ENCODE measurements around the gene LRRC10B. TPM values are rescaled to one million over a fixed set of nuclear protein-coding genes. Genes with fewer than 3 reads are reported as not detected.

Gene LRRC10B
- polyA plus RNA-seq, 2 of the 4 experiments (the other 2 are of a cell fraction): 0.03 to 0.04 TPM

- H3K4me2 ChIP-seq: no peak overlapping the region
- ChIA-PET CTCF (interaction anchor here (0.6 to 9.1 kb wide), 6 partner anchors 8 to 160 kb away, joined by 3 to 75 read pairs (median 6); no protein-coding TSS in a partner anchor), POLR2A (no interaction called here)
- FAIRE-seq (no peak), DNase-seq (ENCODE audit: low read depth in 1 of 2, low spot score in 1 of 2) (no peak), ATAC-seq (no peak)
- TF ChIP-seq HOXA7 (CRISPR knock-in tag; IDR thresholded peaks at IDR 0.05) (no peak), POLR2A (IDR thresholded peaks at IDR 0.05; ENCODE audit: low read length) (no peak), FOXS1 (CRISPR knock-in tag; IDR thresholded peaks at IDR 0.05) (no peak), MAZ (IDR thresholded peaks at IDR 0.05; ENCODE audit: borderline replicate concordance, low read depth, low read length) (no peak), HEYL (CRISPR knock-in tag; IDR thresholded peaks at IDR 0.05) (no peak), HES2 (IDR thresholded peaks at IDR 0.05) (no peak)
- no peaks in the 10 kb centered on the region for H3K4me1 ChIP-seq
- H3K27ac ChIP-seq: no peak overlapping the region
- H3K4me3 ChIP-seq: no peak overlapping the region
- no peaks in the 10 kb centered on the region for H3K9me3 ChIP-seq
- 66% methylated on average over 6 of the region's 6 CpGs for WGBS (ENCODE audit: missing lambda C conversion rate)
Measured at GRCh38 chr11:61486011-61486620, 22.4 kb upstream of the LRRC10B start.

DNA sequence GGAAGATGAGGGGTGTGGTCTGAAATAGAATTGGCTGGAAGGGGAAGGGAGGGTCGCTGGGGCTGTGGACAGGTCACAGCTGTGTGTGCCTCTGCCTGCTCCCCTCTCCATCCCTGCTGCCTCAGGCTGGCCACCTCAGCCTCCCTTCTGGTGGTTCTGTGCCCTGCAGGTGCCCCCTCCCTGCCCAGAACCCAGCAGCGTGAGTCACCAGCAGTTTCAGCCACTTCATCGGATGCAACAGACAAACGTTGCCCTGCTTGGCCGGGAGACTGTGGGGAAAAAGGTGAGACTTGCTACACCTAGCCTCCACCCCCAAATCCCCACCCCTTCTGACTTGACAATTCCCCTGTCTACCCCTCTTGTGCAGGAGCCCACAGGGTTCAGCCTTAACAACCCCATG lies 21.8 kb upstream of the LRRC10B start:
- Histone ChIP-seq H3K4me3 (no peak overlapping the region), H3K4me1 (no peaks in the 10 kb centered on the region), H3K4me2 (no peak overlapping the region), H3K27ac (no peak overlapping the region), H3K9me3 (no peaks in the 10 kb centered on the region)
- FAIRE-seq (no peak), DNase-seq (ENCODE audit: low read depth in 1 of 2, low spot score in 1 of 2) (no peak), ATAC-seq (no peak)
- WGBS (ENCODE audit: missing lambda C conversion rate): 51% methylated on average over 5 of the region's 5 CpGs
- ChIA-PET CTCF (interaction anchor here (1.7 to 9.1 kb wide), 6 partner anchors 8 to 41 kb away, joined by 5 to 75 read pairs (median 10); partner anchors contain the start of gene LRRC10B), POLR2A (no interaction called here)
- no peak for TF ChIP-seq ZC3H11A (IDR thresholded peaks at IDR 0.05)

- WGBS (ENCODE audit: missing lambda C conversion rate): 81% methylated on average over 4 of the region's 4 CpGs
- no peak for FAIRE-seq
- POLR2A ChIA-PET: no interaction called here
- Histone ChIP-seq H3K4me2 (no peak overlapping the region), H3K27ac (no peak overlapping the region), H3K4me1 (no peaks in the 10 kb centered on the region), H3K9me3 (no peaks in the 10 kb centered on the region), H3K4me3 (no peak overlapping the region)
- ATAC-seq: no peak
- TF ChIP-seq, protein P1, sequence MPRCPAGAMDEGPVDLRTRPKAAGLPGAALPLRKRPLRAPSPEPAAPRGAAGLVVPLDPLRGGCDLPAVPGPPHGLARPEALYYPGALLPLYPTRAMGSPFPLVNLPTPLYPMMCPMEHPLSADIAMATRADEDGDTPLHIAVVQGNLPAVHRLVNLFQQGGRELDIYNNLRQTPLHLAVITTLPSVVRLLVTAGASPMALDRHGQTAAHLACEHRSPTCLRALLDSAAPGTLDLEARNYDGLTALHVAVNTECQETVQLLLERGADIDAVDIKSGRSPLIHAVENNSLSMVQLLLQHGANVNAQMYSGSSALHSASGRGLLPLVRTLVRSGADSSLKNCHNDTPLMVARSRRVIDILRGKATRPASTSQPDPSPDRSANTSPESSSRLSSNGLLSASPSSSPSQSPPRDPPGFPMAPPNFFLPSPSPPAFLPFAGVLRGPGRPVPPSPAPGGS (IDR thresholded peaks at IDR 0.05): no peak
- CTCF ChIA-PET: interaction anchor here (0.6 to 9.1 kb wide), 8 partner anchors 10 to 380 kb away, joined by 3 to 75 read pairs (median 8); partner anchors contain the start of gene LRRC10B
- no peak for DNase-seq (ENCODE audit: low read depth in 1 of 2, low spot score in 1 of 2)
Measured at GRCh38 chr11:61487342-61488025, 21.1 kb upstream of the LRRC10B start.

- Histone ChIP-seq H3K9me3 (no peaks in the 10 kb centered on the region), H3K4me3 (no peak overlapping the region), H3K27ac (no peak overlapping the region), H3K4me2 (no peak overlapping the region), H3K4me1 (no peaks in the 10 kb centered on the region)
- ATAC-seq (peak in 1 of 2 experiments; percentile 14; a peak in 1 of 6 replicates), DNase-seq (ENCODE audit: low read depth in 1 of 2, low spot score in 1 of 2) (no peak), FAIRE-seq (no peak)
- TF ChIP-seq, protein P2, sequence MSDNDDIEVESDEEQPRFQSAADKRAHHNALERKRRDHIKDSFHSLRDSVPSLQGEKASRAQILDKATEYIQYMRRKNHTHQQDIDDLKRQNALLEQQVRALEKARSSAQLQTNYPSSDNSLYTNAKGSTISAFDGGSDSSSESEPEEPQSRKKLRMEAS (IDR thresholded peaks at IDR 0.05): no peak
- TF ChIP-seq HOXB5 (CRISPR knock-in tag; IDR thresholded peaks at IDR 0.05): no peak
- TF ChIP-seq FOXS1 (CRISPR knock-in tag; IDR thresholded peaks at IDR 0.05): no peak
- no peak for TF ChIP-seq ESRRA (IDR thresholded peaks at IDR 0.05; ENCODE audit: borderline replicate concordance, low read length)
- no peak for TF ChIP-seq POLR2AphosphoS2 (conservative IDR thresholded peaks at IDR 0.05; ENCODE audit: low read length)
- TF ChIP-seq ZFP36 (IDR thresholded peaks at IDR 0.05; ENCODE audit: borderline replicate concordance, partially characterized antibody): no peak
- no peak for TF ChIP-seq ZNF302 (CRISPR knock-in tag; IDR thresholded peaks at IDR 0.05)
- no peak for TF ChIP-seq CEBPB (IDR thresholded peaks at IDR 0.05)
- TF ChIP-seq MAZ (IDR thresholded peaks at IDR 0.05; ENCODE audit: borderline replicate concordance, low read depth, low read length): no peak
- TF ChIP-seq KDM1A (IDR thresholded peaks at IDR 0.05; ENCODE audit: low read depth): no peak
- TF ChIP-seq CTCF (IDR thresholded peaks at IDR 0.05): no peak
- no peak for TF ChIP-seq HES2 (IDR thresholded peaks at IDR 0.05)
- TF ChIP-seq JUN (IDR thresholded peaks at IDR 0.05): no peak
- TF ChIP-seq HOXA7 (CRISPR knock-in tag; IDR thresholded peaks at IDR 0.05): no peak
- TF ChIP-seq HDAC2 (IDR thresholded peaks at IDR 0.05): no peak
- no peak for TF ChIP-seq RFX5 (IDR thresholded peaks at IDR 0.05)
- no peak for TF ChIP-seq CBX2 (IDR thresholded peaks at IDR 0.05; ENCODE audit: borderline replicate concordance, low read depth)
- WGBS (ENCODE audit: missing lambda C conversion rate): 67% methylated on average over 19 of the region's 19 CpGs
- POLR2A ChIA-PET: no interaction called here
- CTCF ChIA-PET: interaction anchor here (0.7 to 9.1 kb wide), 12 partner anchors 8 to 149 kb away, joined by 3 to 75 read pairs (median 6); partner anchors contain the start of gene LRRC10B
Measured at GRCh38 chr11:61488651-61489291, 19.8 kb upstream of the LRRC10B start.
